MM.1S (cell line): ENCODE results near the gene PDPR.
"Not testable (repeated sequence)": the region's sequence is repeated elsewhere in the genome, so short reads cannot be mapped to it uniquely, and the experiment has no call there.

Experiments
- EZH2phosphoT487 ChIP-seq: fragments of 300-600 bp; sonication (generic); IDR thresholded peaks from 2 replicates; pipeline ENCODE4 v1.6.1; 2018; ENCODE audit warnings: antibody characterized with exemption, low read length
- TF ChIP-seq, protein P1 (sequence below): fragments of 300-600 bp; sonication (generic); IDR thresholded peaks from 2 replicates; pipeline ENCODE4 v1.5.1; 2016; ENCODE audit warnings: antibody characterized with exemption, low read length, mixed read lengths

DNA sequence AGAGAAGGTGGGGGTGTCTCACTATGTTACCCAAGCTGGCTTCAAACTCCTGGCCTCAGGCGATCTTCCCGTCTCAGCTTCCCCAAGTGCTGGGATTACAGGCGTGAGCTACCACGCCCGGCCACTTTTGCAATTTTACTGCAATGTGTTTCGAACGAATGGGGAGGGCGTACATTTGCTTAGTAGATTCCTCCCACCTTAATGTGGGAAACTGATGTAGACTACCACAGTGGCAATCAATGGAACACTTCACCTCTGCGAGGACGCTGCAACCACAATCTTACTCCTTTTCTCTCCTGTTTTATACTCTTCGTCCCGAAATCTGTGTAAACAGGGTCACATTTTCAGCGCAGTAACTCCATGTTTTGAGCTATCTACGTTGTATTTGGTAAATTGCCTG, 47.4 kb upstream of the PDPR start:
- TF ChIP-seq, protein P1, sequence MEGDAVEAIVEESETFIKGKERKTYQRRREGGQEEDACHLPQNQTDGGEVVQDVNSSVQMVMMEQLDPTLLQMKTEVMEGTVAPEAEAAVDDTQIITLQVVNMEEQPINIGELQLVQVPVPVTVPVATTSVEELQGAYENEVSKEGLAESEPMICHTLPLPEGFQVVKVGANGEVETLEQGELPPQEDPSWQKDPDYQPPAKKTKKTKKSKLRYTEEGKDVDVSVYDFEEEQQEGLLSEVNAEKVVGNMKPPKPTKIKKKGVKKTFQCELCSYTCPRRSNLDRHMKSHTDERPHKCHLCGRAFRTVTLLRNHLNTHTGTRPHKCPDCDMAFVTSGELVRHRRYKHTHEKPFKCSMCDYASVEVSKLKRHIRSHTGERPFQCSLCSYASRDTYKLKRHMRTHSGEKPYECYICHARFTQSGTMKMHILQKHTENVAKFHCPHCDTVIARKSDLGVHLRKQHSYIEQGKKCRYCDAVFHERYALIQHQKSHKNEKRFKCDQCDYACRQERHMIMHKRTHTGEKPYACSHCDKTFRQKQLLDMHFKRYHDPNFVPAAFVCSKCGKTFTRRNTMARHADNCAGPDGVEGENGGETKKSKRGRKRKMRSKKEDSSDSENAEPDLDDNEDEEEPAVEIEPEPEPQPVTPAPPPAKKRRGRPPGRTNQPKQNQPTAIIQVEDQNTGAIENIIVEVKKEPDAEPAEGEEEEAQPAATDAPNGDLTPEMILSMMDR: not testable (repeated sequence)
- TF ChIP-seq EZH2phosphoT487: not testable (repeated sequence)
